T-cell (primary cell): Measurements from ENCODE around the gene ATP2A2. TPM values are rescaled to one million over a fixed set of nuclear protein-coding genes. Genes with fewer than 3 reads are reported as not detected.

ENCODE experiments used
- ATAC-seq, 4 experiments: fragments of 200-7000 bp in 3 of 4; fragments of 150-1000 bp in 1 of 4; cut with Tn5 transposase; replicated peaks in 1 of 4; 1 replicate in 3 of 4; 2 replicates in 1 of 4; pipeline ENCODE4 v1.10.0; 2021; ENCODE audit warnings: moderate library complexity in 3 of 4, mild to moderate bottlenecking in 2 of 4, moderate number of reproducible peaks in 1 of 4
- CTCF ChIA-PET, 2 donors: fragments of 300-600 bp; sonication (Branson Sonifier 250); formaldehyde crosslinking; loops; one replicate each; lab custom pipeline; 2022; ENCODE audit warnings: antibody characterized with exemption in 2 of 2; lab: Charles Lee
- POLR2A ChIA-PET, 2 donors: fragments of 300-600 bp; sonication (Branson Sonifier 250); formaldehyde crosslinking; loops; one replicate each; lab custom pipeline; 2022; ENCODE audit warnings: antibody characterized with exemption in 2 of 2; lab: Charles Lee
- DNase-seq, 35 experiments: peaks; one replicate each; pipeline versions ENCODE4 v3.0.0 to v3.0.0-alpha.2; 2013 to 2023
- H3K27ac ChIP-seq: one replicate; pipeline ENCODE4 v1.5.1; 2013; ENCODE audit warnings: low read length
- H3K27me3 ChIP-seq, 2 experiments: replicated peaks in 1 of 2; 1 replicate in 1 of 2; 2 replicates in 1 of 2; pipeline versions ENCODE4 v1.6.1 to v1.7.0; 2013; ENCODE audit warnings: low read length in 1 of 2, mixed read lengths in 1 of 2; ENCODE audit not compliant: control insufficient read depth in 2 of 2, insufficient read depth in 2 of 2; ENCODE audit errors: extremely low read depth in 1 of 2
- H3K36me3 ChIP-seq, 2 donors: 1 replicate in 1 of 2; 2 replicates in 1 of 2; pipeline versions ENCODE4 v1.6.1 to v1.7.0; 2013; ENCODE audit warnings: low read length in 1 of 2; ENCODE audit not compliant: control insufficient read depth in 2 of 2, insufficient read depth in 1 of 2; ENCODE audit errors: extremely low read depth in 1 of 2
- H3K4me1 ChIP-seq, 2 experiments: 1 replicate in 1 of 2; 2 replicates in 1 of 2; pipeline versions ENCODE4 v1.6.1 to v1.7.0; 2013; ENCODE audit warnings: low read length in 2 of 2, mixed read lengths in 1 of 2; ENCODE audit not compliant: insufficient read depth in 2 of 2, control insufficient read depth in 1 of 2; ENCODE audit errors: extremely low read depth in 1 of 2
- H3K4me3 ChIP-seq, 2 donors: 1 replicate in 1 of 2; 2 replicates in 1 of 2; pipeline versions ENCODE4 v1.5.1 to v1.7.0; 2013; ENCODE audit warnings: mild to moderate bottlenecking in 2 of 2, low read length in 1 of 2, moderate library complexity in 1 of 2; ENCODE audit not compliant: control insufficient read depth in 1 of 2; ENCODE audit errors: extremely low read depth in 1 of 2
- H3K9me3 ChIP-seq: 2 replicates; pipeline ENCODE4 v1.7.0; 2013
- H3K27ac Mint-ChIP-seq, 2 donors: one replicate each; pipeline ENCODE4 v1.8.0; 2020 to 2021; ENCODE audit warnings: mild to moderate bottlenecking in 2 of 2, mixed read lengths in 2 of 2
- H3K27me3 Mint-ChIP-seq, 2 donors: one replicate each; pipeline ENCODE4 v1.8.0; 2021 to 2022; ENCODE audit warnings: mixed read lengths in 2 of 2
- H3K36me3 Mint-ChIP-seq: one replicate; pipeline ENCODE4 v1.8.0; 2021; ENCODE audit warnings: mixed read lengths
- H3K4me1 Mint-ChIP-seq, 3 donors: one replicate each; pipeline ENCODE4 v1.8.0; 2020 to 2022; ENCODE audit warnings: mixed read lengths in 3 of 3, mild to moderate bottlenecking in 1 of 3
- H3K4me3 Mint-ChIP-seq, 3 donors: one replicate each; pipeline ENCODE4 v1.8.0; 2020 to 2022; ENCODE audit warnings: mild to moderate bottlenecking in 3 of 3, mixed read lengths in 3 of 3, moderate library complexity in 3 of 3
- H3K9me3 Mint-ChIP-seq, 3 donors: one replicate each; pipeline ENCODE4 v1.8.0; 2020 to 2022; ENCODE audit warnings: mixed read lengths in 3 of 3
- WGBS: methylation state at CpG from one replicate; pipeline ENCODE4 v1.1.5; 2013; ENCODE audit warnings: missing lambda C conversion rate; ENCODE audit not compliant: insufficient coverage; 5-methylcytosine and 5-hydroxymethylcytosine counted together
- total RNA-seq, 35 experiments: library from RNA in 6 of 35; stranded (reverse) in 6 of 35; fragments of 120-200 nt in 1 of 35; gene quantifications; one replicate each; pipeline versions ENCODE4 v1.2.1 to v1.2.4 and lab custom pipeline; 2013 to 2026

Gene ATP2A2
- total RNA-seq, 5 donors from 2014 or later (not counting 1 experiment from before 2014, with no cell fraction given) = 82.0 to 88.2 (median 82.8) TPM

DNA sequence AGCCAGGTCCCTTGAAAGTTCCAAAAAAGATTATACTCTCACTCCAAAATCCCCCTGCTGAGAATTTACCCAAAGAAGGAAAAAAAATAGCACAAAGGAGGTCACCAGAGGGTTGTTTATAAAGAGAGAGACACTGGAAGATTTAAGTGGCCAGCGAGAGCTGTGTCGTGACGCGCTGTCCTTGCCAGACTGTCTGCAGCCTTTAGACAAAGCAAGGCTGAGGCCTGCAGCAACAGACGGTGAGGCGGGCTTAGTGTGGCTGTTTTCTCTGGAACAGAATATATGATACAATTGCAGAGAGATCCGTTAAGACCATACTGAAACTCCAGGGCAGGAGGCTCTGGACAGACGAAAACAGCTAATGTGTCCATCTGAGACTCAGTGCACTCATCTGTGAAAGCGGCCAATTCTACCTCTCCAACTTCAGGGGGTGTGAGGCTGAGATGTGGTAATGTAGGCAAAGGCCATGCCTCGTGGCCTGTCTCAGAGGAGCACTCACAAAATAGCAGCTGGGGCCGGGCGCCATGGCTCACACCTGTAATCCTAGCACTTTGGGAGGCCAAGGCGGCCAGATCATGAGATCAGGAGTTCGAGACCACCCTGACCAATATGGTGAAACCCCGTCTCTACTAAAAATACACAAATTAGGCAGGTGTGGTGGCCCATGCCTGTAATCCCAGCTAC, 86.3 kb downstream of the ATP2A2 start:
- CTCF ChIA-PET = no interaction called here
- Histone ChIP-seq H3K27ac (no peak overlapping the region), H3K9me3 (no peaks in the 10 kb centered on the region), H3K4me1 (peaks cover 0 to 8% of the 10 kb centered on the region in 2 experiments), H3K4me3 (no peak overlapping the region), H3K27me3 (no peaks in the 10 kb centered on the region), H3K36me3 (peaks cover 4 to 12% of the 10 kb centered on the region in 2 donors)
- peaks cover 0 to 4% (median 2%) of the 10 kb centered on the region in 3 donors for H3K4me1 Mint-ChIP-seq
- POLR2A ChIA-PET = no interaction called here
- H3K27ac Mint-ChIP-seq = no peak overlapping the region
- ATAC-seq (no peak), DNase-seq (no peak)
- H3K9me3 Mint-ChIP-seq = no peaks in the 10 kb centered on the region
- H3K36me3 Mint-ChIP-seq = no peaks in the 10 kb centered on the region
- no peak overlapping the region for H3K4me3 Mint-ChIP-seq
- WGBS = 100% methylated on average over 6 of the region's 15 CpGs
- no peaks in the 10 kb centered on the region for H3K27me3 Mint-ChIP-seq

GRCh38 chr12:110369992-110370391, 88.9 kb downstream of the ATP2A2 start:
- peaks cover 15% of the 10 kb centered on the region for H3K36me3 Mint-ChIP-seq
- H3K4me3 ChIP-seq = no peak overlapping the region
- CTCF ChIA-PET = no interaction called here
- H3K4me1 Mint-ChIP-seq = peaks cover 0 to 4% (median 2%) of the 10 kb centered on the region in 3 donors
- no peaks in the 10 kb centered on the region for H3K9me3 Mint-ChIP-seq
- DNase-seq (no peak), ATAC-seq (no peak)
- H3K4me1 ChIP-seq = peaks cover 0 to 8% of the 10 kb centered on the region in 2 experiments
- H3K27ac Mint-ChIP-seq = no peak overlapping the region
- H3K4me3 Mint-ChIP-seq = no peak overlapping the region
- no peak overlapping the region for H3K27ac ChIP-seq
- H3K27me3 ChIP-seq = no peaks in the 10 kb centered on the region
- WGBS = 96% methylated on average over 5 of the region's 8 CpGs
- H3K27me3 Mint-ChIP-seq = no peaks in the 10 kb centered on the region
- H3K9me3 ChIP-seq = no peaks in the 10 kb centered on the region
- POLR2A ChIA-PET = interaction anchor here in 1 of 2 donors (0.7 kb wide), 1 partner anchor 10 kb away, joined by 12 read pairs; no protein-coding TSS in a partner anchor
- peaks cover 4 to 36% of the 10 kb centered on the region in 2 donors for H3K36me3 ChIP-seq

- peak in 1 of 4 experiments; percentile 27 for ATAC-seq
- H3K36me3 ChIP-seq = peaks cover 4 to 44% of the 10 kb centered on the region in 2 donors
- ChIA-PET CTCF (no interaction called here), POLR2A (no interaction called here)
- peaks cover 0 to 4% (median 2%) of the 10 kb centered on the region in 3 donors for H3K4me1 Mint-ChIP-seq
- H3K4me3 Mint-ChIP-seq = no peak overlapping the region
- H3K9me3 Mint-ChIP-seq = no peaks in the 10 kb centered on the region
- no peak overlapping the region for H3K27ac Mint-ChIP-seq
- H3K4me3 ChIP-seq = no peak overlapping the region
- peaks cover 0 to 8% of the 10 kb centered on the region in 2 experiments for H3K4me1 ChIP-seq
- WGBS = 94% methylated on average over 12 of the region's 13 CpGs
- DNase-seq = no peak
- no peaks in the 10 kb centered on the region for H3K9me3 ChIP-seq
- H3K36me3 Mint-ChIP-seq = peaks cover 19% of the 10 kb centered on the region
- H3K27me3 ChIP-seq = no peaks in the 10 kb centered on the region
- no peak overlapping the region for H3K27ac ChIP-seq
- no peaks in the 10 kb centered on the region for H3K27me3 Mint-ChIP-seq
Observed at GRCh38 chr12:110370732-110371231, 89.7 kb downstream of the ATP2A2 start.

- POLR2A ChIA-PET = no interaction called here
Observed at GRCh38 chr12:110371408-110372055, 90.5 kb downstream of the ATP2A2 start.

GRCh38 chr12:110372056-110372425, 91.0 kb downstream of the ATP2A2 start:
- H3K36me3 Mint-ChIP-seq = peaks cover 24% of the 10 kb centered on the region
- no peaks in the 10 kb centered on the region for H3K27me3 Mint-ChIP-seq
- Histone ChIP-seq H3K4me3 (no peak overlapping the region), H3K27me3 (no peaks in the 10 kb centered on the region), H3K27ac (no peak overlapping the region), H3K9me3 (no peaks in the 10 kb centered on the region), H3K36me3 (peaks cover 4 to 54% of the 10 kb centered on the region in 2 donors), H3K4me1 (peaks cover 0 to 8% of the 10 kb centered on the region in 2 experiments)
- POLR2A ChIA-PET = no interaction called here
- no peak for ATAC-seq
- peak overlapping the region in 1 of 2 donors; percentile 68 for H3K27ac Mint-ChIP-seq
- WGBS = 85% methylated on average over 5 of the region's 7 CpGs
- CTCF ChIA-PET = no interaction called here
- no peak for DNase-seq
- H3K9me3 Mint-ChIP-seq = no peaks in the 10 kb centered on the region
- H3K4me1 Mint-ChIP-seq = peaks cover 0 to 4% (median 2%) of the 10 kb centered on the region in 3 donors
- H3K4me3 Mint-ChIP-seq = no peak overlapping the region

More at GRCh38 chr12:110371408-110372055, 90.5 kb downstream of the ATP2A2 start:
- Mint-ChIP-seq H3K27ac (peak overlapping the region in 1 of 2 donors; percentile 68), H3K9me3 (no peaks in the 10 kb centered on the region), H3K27me3 (no peaks in the 10 kb centered on the region), H3K4me3 (no peak overlapping the region), H3K36me3 (peaks cover 23% of the 10 kb centered on the region), H3K4me1 (peaks cover 0 to 4% (median 2%) of the 10 kb centered on the region in 3 donors)
- DNase-seq (no peak), ATAC-seq (no peak)
- no peaks in the 10 kb centered on the region for H3K9me3 ChIP-seq
- no peaks in the 10 kb centered on the region for H3K27me3 ChIP-seq
- no peak overlapping the region for H3K27ac ChIP-seq
- 52% methylated on average over 7 of the region's 13 CpGs for WGBS
- H3K4me3 ChIP-seq = no peak overlapping the region
- CTCF ChIA-PET = no interaction called here
- H3K4me1 ChIP-seq = peaks cover 0 to 8% of the 10 kb centered on the region in 2 experiments
- peaks cover 4 to 50% of the 10 kb centered on the region in 2 donors for H3K36me3 ChIP-seq

- no peak overlapping the region for H3K27ac Mint-ChIP-seq
- H3K4me1 Mint-ChIP-seq = peaks cover 0 to 4% (median 2%) of the 10 kb centered on the region in 3 donors
- peaks cover 0 to 8% of the 10 kb centered on the region in 2 experiments for H3K4me1 ChIP-seq
- H3K9me3 ChIP-seq = no peaks in the 10 kb centered on the region
- ChIA-PET POLR2A (no interaction called here), CTCF (interaction anchor here in 1 of 2 donors (1.4 kb wide), 1 partner anchor 58 kb away, joined by 4 read pairs; no protein-coding TSS in a partner anchor)
- H3K36me3 ChIP-seq = peaks cover 4 to 63% of the 10 kb centered on the region in 2 donors
- no peaks in the 10 kb centered on the region for H3K9me3 Mint-ChIP-seq
- no peak overlapping the region for H3K4me3 ChIP-seq
- ATAC-seq (no peak), DNase-seq (no peak)
- peaks cover 32% of the 10 kb centered on the region for H3K36me3 Mint-ChIP-seq
- no peaks in the 10 kb centered on the region for H3K27me3 Mint-ChIP-seq
- 100% methylated on average over 3 of the region's 4 CpGs for WGBS
- H3K27ac ChIP-seq = no peak overlapping the region
- H3K4me3 Mint-ChIP-seq = no peak overlapping the region
- no peaks in the 10 kb centered on the region for H3K27me3 ChIP-seq
Observed at GRCh38 chr12:110373025-110373424, 92.0 kb downstream of the ATP2A2 start.
